ENCODE measurements around the gene IRGQ.

DNA sequence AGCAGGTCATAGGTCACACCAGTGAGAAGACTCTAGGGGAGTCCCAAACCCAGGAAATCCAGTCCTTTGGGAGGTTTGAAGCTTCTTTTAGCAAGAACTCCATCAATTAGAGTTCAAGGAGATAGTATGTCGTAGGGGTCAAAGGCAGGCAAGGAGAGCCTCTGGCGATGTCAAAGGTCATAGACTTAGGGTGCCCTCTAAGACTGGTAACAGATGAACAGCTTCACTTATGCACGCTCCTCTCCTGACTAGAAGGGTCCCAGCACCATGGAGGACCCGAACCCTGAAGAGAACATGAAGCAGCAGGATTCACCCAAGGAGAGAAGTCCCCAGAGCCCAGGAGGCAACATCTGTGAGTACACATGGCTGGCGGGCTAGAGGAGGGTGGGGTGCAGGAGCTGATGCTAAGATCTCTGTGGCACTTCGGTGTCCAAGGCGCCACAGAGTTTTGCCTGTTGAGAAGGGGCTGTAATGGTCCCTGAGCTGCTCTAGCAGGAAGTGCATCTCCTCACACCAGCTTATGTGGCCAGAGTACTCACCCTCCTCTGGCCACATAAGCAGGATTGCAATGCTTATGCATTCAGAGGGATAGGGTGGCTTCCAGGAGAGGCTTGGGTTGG lies 1.0 kb upstream of the IRGQ start:
- TF ChIP-seq, protein P1, sequence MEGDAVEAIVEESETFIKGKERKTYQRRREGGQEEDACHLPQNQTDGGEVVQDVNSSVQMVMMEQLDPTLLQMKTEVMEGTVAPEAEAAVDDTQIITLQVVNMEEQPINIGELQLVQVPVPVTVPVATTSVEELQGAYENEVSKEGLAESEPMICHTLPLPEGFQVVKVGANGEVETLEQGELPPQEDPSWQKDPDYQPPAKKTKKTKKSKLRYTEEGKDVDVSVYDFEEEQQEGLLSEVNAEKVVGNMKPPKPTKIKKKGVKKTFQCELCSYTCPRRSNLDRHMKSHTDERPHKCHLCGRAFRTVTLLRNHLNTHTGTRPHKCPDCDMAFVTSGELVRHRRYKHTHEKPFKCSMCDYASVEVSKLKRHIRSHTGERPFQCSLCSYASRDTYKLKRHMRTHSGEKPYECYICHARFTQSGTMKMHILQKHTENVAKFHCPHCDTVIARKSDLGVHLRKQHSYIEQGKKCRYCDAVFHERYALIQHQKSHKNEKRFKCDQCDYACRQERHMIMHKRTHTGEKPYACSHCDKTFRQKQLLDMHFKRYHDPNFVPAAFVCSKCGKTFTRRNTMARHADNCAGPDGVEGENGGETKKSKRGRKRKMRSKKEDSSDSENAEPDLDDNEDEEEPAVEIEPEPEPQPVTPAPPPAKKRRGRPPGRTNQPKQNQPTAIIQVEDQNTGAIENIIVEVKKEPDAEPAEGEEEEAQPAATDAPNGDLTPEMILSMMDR (IDR thresholded peaks at IDR 0.05), result no peak
- TF ChIP-seq ZFX (IDR thresholded peaks at IDR 0.05; ENCODE audit: borderline replicate concordance), result no peak
